Smooth muscle cell of the coronary artery (primary cell): ENCODE measurements around the gene RETREG2. TPM values are rescaled to one million over a fixed set of nuclear protein-coding genes. Genes with fewer than 3 reads are reported as not detected.

ENCODE experiments used
- total RNA-seq: library from RNA; depleted of rRNA; stranded (reverse); fragments of >200 nt; gene quantifications from 2 replicates; pipeline ENCODE4 v1.2.3, GENCODE V29; 2014; ENCODE audit warnings: low replicate concordance

The RETREG2 gene, protein sequence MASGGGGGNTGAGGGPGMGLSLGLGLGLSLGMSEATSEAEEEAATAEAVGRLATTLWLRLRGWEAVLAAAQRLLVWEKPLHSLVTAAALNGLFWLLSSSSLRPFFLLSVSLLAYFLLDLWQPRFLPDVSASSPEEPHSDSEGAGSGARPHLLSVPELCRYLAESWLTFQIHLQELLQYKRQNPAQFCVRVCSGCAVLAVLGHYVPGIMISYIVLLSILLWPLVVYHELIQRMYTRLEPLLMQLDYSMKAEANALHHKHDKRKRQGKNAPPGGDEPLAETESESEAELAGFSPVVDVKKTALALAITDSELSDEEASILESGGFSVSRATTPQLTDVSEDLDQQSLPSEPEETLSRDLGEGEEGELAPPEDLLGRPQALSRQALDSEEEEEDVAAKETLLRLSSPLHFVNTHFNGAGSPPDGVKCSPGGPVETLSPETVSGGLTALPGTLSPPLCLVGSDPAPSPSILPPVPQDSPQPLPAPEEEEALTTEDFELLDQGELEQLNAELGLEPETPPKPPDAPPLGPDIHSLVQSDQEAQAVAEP
- total RNA-seq: 41.6 and 71.7 TPM in 2 replicates

GRCh38 chr2:219177552-219178376 is at the start of gene RETREG2:
RETREG2 (plus strand) TSS chr2:219178275; CDS start chr2:219178353, 78 bp downstream.

GRCh38 chr2:219160186-219161017 is 17.7 kb upstream of the RETREG2 start, which contains the start of gene NHEJ1:
NHEJ1 (minus strand) TSS chr2:219160815; CDS start chr2:219158362, 2,453 bp downstream.

GRCh38 chr2:219169930-219170654 is 8.0 kb upstream of the RETREG2 start, which contains the start of gene SLC23A3:
SLC23A3 (minus strand) TSS chr2:219170029; CDS start chr2:219169984, 45 bp downstream.

DNA sequence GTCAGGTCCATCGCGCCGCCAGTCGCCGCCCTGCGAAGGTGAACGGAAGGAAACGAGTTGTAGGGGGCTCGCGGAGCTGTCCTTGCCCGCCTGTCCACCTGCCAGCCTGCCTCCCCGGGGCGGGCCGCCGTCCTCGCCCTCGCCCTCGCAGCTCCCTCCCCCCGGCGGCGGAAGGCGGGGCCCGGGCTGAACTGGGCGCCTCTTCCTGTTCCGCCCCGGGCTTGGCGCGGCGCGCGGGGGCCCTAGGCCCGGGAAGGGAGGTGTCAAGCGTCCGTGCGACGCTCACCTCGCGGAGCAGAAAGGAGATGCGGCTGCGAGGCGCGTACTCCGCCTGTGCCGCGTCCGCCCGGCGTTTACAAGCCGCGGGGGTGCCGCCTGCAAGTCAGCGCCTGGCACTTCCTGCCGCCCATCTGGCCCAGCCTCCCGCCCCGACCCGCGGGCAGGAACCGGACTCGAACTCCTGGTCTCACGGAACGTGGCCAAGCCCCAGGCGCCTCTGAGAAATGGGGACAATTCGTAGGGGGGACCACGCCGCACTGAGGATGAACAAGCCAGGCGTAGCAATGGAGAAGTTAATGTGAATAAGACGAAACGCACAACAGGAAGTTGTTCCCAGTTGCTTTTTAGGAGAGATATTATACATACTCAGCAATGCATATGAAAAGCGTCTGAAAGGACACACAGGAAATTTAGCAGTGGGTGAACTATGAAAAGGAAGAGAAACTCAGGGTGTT is 1.1 kb upstream of the RETREG2 start, which contains the start of gene CNPPD1:
TSS of gene CNPPD1 (minus strand) at position 108 of the 734 bp plus-strand sequence. CDS start at position 11, 97 bp downstream.

DNA sequence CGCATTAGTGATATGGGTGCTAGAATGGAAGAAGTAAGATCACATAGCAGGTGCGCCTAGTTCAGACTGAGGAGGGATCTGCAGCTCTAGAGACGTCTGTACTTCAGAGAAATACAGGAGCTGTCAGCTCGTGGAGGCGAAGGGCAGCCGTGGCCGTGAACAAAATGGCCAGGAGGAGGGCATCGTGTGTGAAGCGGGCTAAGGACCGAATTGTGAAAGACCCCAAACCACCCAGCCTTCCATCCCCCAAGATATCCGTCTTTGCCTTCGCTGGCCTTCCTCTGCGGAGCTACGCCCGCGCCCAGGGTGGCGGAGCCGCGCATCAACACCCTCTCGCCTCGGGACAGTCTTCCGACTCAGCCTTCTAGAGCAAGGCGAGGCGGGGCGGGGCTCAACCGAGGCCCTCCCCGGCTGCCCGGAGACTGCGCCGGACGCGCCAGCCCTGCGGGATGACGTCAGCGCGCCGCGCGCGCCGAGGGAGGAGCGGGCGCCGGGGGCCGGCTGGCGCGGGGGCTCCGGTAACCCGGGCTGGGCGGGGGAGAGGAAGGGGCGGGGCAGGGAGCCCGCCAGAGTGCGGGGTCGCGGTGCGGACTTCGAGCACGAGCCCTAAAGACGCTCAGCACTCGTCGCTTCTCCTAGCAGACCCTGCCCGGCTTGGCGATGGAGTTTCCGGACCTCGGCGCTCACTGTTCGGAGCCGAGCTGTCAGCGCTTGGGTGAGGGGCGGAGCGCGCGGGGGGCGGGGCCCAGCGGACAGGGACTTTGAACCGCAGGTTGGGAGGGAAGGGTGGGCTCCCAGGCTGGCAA is 28.5 kb downstream of the RETREG2 start, which contains the start of gene ZFAND2B:
TSS of gene ZFAND2B (plus strand) at position 455 of the 806 bp plus-strand sequence. CDS start at position 661, 206 bp downstream.

GRCh38 chr2:219218732-219219701 is 40.9 kb downstream of the RETREG2 start, which contains the start of gene ABCB6:
ABCB6 (minus strand) TSS chr2:219218958; CDS start chr2:219218673, 285 bp downstream.

DNA sequence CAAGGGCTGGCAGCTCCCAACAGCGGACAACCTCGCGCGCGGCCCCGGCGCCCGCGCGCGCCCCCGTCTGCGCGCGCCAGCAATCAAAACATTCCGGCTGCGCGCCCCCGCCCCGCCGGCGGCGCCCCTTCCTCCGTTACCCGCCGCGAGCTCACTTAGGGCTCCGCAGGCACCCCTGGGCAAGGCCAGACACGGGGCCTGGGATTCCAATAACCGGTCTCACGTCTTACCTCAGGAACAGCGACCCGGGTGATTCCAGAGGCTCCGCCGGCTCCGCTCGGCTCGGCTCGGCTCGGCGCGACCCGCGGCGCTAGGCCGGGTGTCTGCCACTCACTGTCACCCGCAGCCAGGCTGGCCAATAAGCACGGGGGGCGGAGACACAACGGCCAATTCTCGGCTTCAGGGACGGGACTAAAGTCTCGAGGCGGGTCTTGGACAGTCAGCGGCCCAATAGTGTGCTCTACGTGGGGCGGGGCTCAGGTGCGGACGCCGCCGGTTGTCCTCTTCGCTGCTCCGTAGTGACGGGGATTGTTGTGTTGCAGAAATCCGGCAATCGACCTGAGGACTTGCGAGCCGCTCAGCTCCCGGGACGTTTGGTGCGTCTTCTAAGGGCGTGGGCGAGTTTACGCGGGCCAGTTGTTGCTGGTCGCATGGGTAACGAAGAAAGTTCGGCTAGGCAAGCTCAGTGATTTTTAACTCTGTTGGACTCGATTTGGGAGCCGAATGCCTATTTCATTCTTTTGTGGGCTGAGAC is 51.4 kb downstream of the RETREG2 start, which contains the start of the genes ANKZF1 and ATG9A:
TSS of gene ANKZF1 (plus strand) at position 502 of the 754 bp plus-strand sequence. CDS start 452 bp downstream, outside the sequence.
TSS of gene ATG9A (minus strand) at position 332 of the 754 bp plus-strand sequence. CDS start 1,612 bp downstream, outside the sequence.

Other genes starting within 250 kb of the RETREG2 start
- gene CDK5R2, start 218.6 kb upstream of the RETREG2 start, total RNA-seq: 0.08 TPM in 1 of 2 replicates, not detected in the other
- gene FEV, start 193.1 kb upstream of the RETREG2 start, total RNA-seq: not detected in 2 replicates
- gene CRYBA2, start 184.9 kb upstream of the RETREG2 start, total RNA-seq: not detected in 2 replicates
- gene CFAP65, start 136.8 kb upstream of the RETREG2 start, total RNA-seq: not detected in 2 replicates
- under 0.01 TPM in 1 of 2 replicates, not detected in the other for gene IHH, start 117.4 kb upstream of the RETREG2 start, total RNA-seq
- 10.3 and 20.4 TPM in 2 replicates for gene NHEJ1, start 17.5 kb upstream of the RETREG2 start, total RNA-seq
- 0.60 and 2.5 TPM in 2 replicates for gene SLC23A3, start 8.2 kb upstream of the RETREG2 start, total RNA-seq
- 19.5 and 32.3 TPM in 2 replicates for gene CNPPD1, start 1.4 kb upstream of the RETREG2 start, total RNA-seq
- 23.9 and 30.9 TPM in 2 replicates for gene ZFAND2B, start 28.5 kb downstream of the RETREG2 start, total RNA-seq
- 25.9 and 98.6 TPM in 2 replicates for gene ABCB6, start 40.7 kb downstream of the RETREG2 start, total RNA-seq
- gene ATG9A, start 51.4 kb downstream of the RETREG2 start, total RNA-seq: 35.6 and 39.5 TPM in 2 replicates
- 15.4 and 22.7 TPM in 2 replicates for gene ANKZF1, start 51.5 kb downstream of the RETREG2 start, total RNA-seq
- gene GLB1L, start 67.2 kb downstream of the RETREG2 start, total RNA-seq: 8.4 and 13.8 TPM in 2 replicates
- 27.1 and 49.1 TPM in 2 replicates for gene STK16, start 67.2 kb downstream of the RETREG2 start, total RNA-seq
- not detected in 2 replicates for gene TUBA4B, start 75.0 kb downstream of the RETREG2 start, total RNA-seq
- gene TUBA4A, start 75.6 kb downstream of the RETREG2 start, total RNA-seq: 9.1 and 9.8 TPM in 2 replicates
- gene DNAJB2, start 101.1 kb downstream of the RETREG2 start, total RNA-seq: 39.9 and 125 TPM in 2 replicates
- gene PTPRN, start 131.1 kb downstream of the RETREG2 start, total RNA-seq: under 0.01 and 9.0 TPM in 2 replicates
- not detected in 2 replicates for gene RESP18, start 154.5 kb downstream of the RETREG2 start, total RNA-seq
- 54.2 and 75.5 TPM in 2 replicates for gene DNPEP, start 209.6 kb downstream of the RETREG2 start, total RNA-seq
- gene DES, start 240.1 kb downstream of the RETREG2 start, total RNA-seq: 0.15 and 11.8 TPM in 2 replicates